Thyroid gland (tissue), 4 donors: ENCODE data around the gene SMG6. TPM values are rescaled to one million over a fixed set of nuclear protein-coding genes. Genes with fewer than 3 reads are reported as not detected.

Source experiments
- DNase-seq, 2 donors: peaks; one replicate each; pipeline ENCODE4 v3.0.0-alpha.2; 2019
- H3K27ac ChIP-seq, 3 donors: fragments of 200-600 bp; sonication (generic); 1 replicate in 2 of 3; 2 replicates in 1 of 3; pipeline ENCODE4 v1.5.1; 2016 to 2019; ENCODE audit warnings: mild to moderate bottlenecking in 1 of 3, moderate library complexity in 1 of 3
- H3K27me3 ChIP-seq: fragments of 200-600 bp; sonication (generic); one replicate; pipeline ENCODE4 v1.5.1; 2019
- H3K36me3 ChIP-seq, 2 donors: fragments of 200-600 bp; sonication (generic); one replicate each; pipeline ENCODE4 v1.5.1; 2016 to 2019
- H3K4me1 ChIP-seq, 2 donors: fragments of 200-600 bp; sonication (generic); one replicate each; pipeline ENCODE4 v1.5.1; 2017 to 2019
- H3K4me3 ChIP-seq, 3 donors: fragments of 200-600 bp; sonication (generic); replicated peaks in 1 of 3; 1 replicate in 2 of 3; 2 replicates in 1 of 3; pipeline ENCODE4 v1.5.1; 2016; ENCODE audit warnings: mild to moderate bottlenecking in 1 of 3
- H3K9me3 ChIP-seq: fragments of 200-600 bp; sonication (generic); one replicate; pipeline ENCODE4 v1.5.1; 2017
- POLR2A ChIP-seq, 2 donors: fragments of 450-650 bp; IDR thresholded peaks; one replicate each; pipeline ENCODE4 v1.6.1; 2017; ENCODE audit warnings: antibody characterized with exemption in 2 of 2, mild to moderate bottlenecking in 2 of 2, moderate library complexity in 1 of 2
- WGBS, 2 donors: methylation state at CpG; one replicate each; pipeline ENCODE4 v1.1.5; 2017; 5-methylcytosine and 5-hydroxymethylcytosine counted together
- intact Hi-C: fragments of 100-400 bp; cut with DNase I; formaldehyde crosslinking; loops from one replicate; pipeline ENCODE4 v1.15.1; 2023
- total RNA-seq, 4 donors: library from RNA; depleted of rRNA; stranded (reverse); fragments of >200 nt; gene quantifications; one replicate each; pipeline ENCODE4 v1.2.3, GENCODE V29; 2016
- TF ChIP-seq, protein P1 (sequence below), 6 experiments: fragments of 200-600 bp in 3 of 6; fragments of 450-650 bp in 3 of 6; sonication (generic) in 3 of 6; IDR thresholded peaks; one replicate each; pipeline ENCODE4 v1.5.1; 2016 to 2019; ENCODE audit warnings: antibody characterized with exemption in 6 of 6, mild to moderate bottlenecking in 2 of 6, inconsistent platforms in 1 of 6, moderate library complexity in 1 of 6

The SMG6 gene
- total RNA-seq, 4 donors from 2014 or later, result 26.0 to 35.9 (median 32.9) TPM

DNA sequence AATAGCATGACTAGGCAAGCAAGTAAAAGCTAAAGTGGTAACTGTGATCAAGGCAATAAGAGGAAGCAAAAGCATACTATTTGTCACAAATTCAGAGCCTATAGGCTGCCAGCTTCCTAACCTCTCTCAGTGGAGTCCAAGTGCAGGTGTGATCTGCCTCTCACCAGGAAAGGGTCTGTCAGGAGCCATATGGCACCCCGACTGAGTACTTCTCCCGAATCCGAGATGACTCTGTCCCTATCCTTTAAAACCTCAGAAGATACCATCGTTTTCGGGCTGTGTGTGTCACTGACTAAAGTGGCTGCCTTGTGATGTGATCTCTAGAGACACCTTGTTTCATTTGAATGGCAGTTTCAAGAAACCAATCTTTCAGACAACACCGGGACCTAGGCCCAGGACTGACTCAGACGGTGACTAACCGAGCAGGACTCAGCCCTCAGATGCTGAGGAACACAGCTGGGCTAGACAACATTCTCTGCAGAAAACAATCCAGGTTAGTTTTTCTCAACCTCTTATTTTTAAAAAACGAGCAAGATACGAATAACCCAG, 63.6 kb downstream of the SMG6 start:
- Histone ChIP-seq H3K36me3 (no peaks in the 10 kb centered on the region), H3K4me1 (peaks cover 23 to 38% of the 10 kb centered on the region in 2 donors), H3K4me3 (no peak overlapping the region), H3K9me3 (no peaks in the 10 kb centered on the region), H3K27ac (peak overlapping the region; percentile 12 to 68 (median 57)), H3K27me3 (no peaks in the 10 kb centered on the region)
- TF ChIP-seq, protein P1, sequence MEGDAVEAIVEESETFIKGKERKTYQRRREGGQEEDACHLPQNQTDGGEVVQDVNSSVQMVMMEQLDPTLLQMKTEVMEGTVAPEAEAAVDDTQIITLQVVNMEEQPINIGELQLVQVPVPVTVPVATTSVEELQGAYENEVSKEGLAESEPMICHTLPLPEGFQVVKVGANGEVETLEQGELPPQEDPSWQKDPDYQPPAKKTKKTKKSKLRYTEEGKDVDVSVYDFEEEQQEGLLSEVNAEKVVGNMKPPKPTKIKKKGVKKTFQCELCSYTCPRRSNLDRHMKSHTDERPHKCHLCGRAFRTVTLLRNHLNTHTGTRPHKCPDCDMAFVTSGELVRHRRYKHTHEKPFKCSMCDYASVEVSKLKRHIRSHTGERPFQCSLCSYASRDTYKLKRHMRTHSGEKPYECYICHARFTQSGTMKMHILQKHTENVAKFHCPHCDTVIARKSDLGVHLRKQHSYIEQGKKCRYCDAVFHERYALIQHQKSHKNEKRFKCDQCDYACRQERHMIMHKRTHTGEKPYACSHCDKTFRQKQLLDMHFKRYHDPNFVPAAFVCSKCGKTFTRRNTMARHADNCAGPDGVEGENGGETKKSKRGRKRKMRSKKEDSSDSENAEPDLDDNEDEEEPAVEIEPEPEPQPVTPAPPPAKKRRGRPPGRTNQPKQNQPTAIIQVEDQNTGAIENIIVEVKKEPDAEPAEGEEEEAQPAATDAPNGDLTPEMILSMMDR (IDR thresholded peaks at IDR 0.05), result no peak
- no peak for TF ChIP-seq POLR2A (IDR thresholded peaks at IDR 0.05)
- WGBS, 2 donors, result 69 to 81% methylated on average over 10 of the region's 10 CpGs
- peak in 1 of 2 donors; percentile 26 for DNase-seq
- intact Hi-C loops, result loop anchor here (5.0 to 10.0 kb wide), 2 partner anchors 78 to 145 kb away; no protein-coding TSS in a partner anchor

DNA sequence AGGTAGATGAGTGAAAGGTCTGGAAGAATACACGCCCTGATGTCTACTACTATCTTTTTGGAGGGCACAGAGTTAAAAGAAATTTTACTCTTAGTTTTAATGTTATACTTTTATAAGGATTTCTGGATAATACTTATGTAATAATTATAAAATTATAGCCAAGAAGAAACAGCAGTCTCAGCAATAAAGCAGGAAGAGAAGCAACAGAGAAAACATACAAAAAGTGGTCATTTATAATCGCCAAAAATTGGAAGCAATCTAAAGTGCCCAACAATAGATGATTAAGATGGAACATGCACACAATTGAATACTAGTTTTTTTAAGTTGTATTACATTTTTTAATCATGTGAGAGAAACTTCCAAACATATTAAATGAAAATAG, 64.4 kb downstream of the SMG6 start:
- 76 to 85% methylated on average over 2 of the region's 2 CpGs for WGBS, 2 donors
- Histone ChIP-seq H3K4me3 (no peak overlapping the region), H3K27ac (peak overlapping the region; percentile 57 to 73 (median 68)), H3K4me1 (peaks cover 23 to 37% of the 10 kb centered on the region in 2 donors), H3K9me3 (no peaks in the 10 kb centered on the region), H3K27me3 (no peaks in the 10 kb centered on the region), H3K36me3 (no peaks in the 10 kb centered on the region)
- TF ChIP-seq POLR2A (IDR thresholded peaks at IDR 0.05), result no peak
- TF ChIP-seq, protein P1 (IDR thresholded peaks at IDR 0.05), result no peak
- no peak for DNase-seq
- intact Hi-C loops, result no loop called here

GRCh38 chr17:2238432-2239169, 65.0 kb downstream of the SMG6 start:
- H3K9me3 ChIP-seq, result no peaks in the 10 kb centered on the region
- no peaks in the 10 kb centered on the region for H3K27me3 ChIP-seq
- H3K4me3 ChIP-seq, result no peak overlapping the region
- H3K27ac ChIP-seq, result peak overlapping the region; percentile 56 to 73 (median 68)
- WGBS, 2 donors, result 31 to 35% methylated on average over 15 of the region's 15 CpGs
- intact Hi-C loops, result no loop called here
- TF ChIP-seq, protein P1 (IDR thresholded peaks at IDR 0.05), result no peak
- no peak for TF ChIP-seq POLR2A (IDR thresholded peaks at IDR 0.05)
- no peaks in the 10 kb centered on the region for H3K36me3 ChIP-seq
- peak; percentile 47 to 50 for DNase-seq
- peaks cover 23 to 40% of the 10 kb centered on the region in 2 donors for H3K4me1 ChIP-seq

DNA sequence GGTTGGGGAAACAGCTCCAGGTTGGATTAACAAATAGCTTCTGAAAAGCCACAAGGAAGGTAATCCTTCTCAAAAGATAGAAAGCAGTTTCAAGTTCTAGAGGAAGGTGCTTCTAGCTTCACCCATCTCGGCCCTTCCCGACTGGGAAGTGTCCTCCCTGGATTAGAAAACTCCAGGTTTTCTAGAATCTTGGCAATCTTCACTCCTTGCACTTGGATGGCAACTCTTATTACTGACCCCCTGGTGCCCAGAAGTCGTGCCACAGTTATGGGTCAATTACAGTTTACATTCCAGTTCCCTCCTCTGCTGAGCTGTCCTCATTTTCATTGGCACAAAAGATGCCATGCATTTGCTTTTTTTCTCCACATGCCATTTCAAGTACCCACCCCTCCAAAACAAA, 65.6 kb downstream of the SMG6 start:
- Histone ChIP-seq H3K9me3 (no peaks in the 10 kb centered on the region), H3K27me3 (no peaks in the 10 kb centered on the region), H3K36me3 (no peaks in the 10 kb centered on the region), H3K4me3 (no peak overlapping the region), H3K27ac (peak overlapping the region; percentile 56 to 73 (median 68)), H3K4me1 (peaks cover 23 to 45% of the 10 kb centered on the region in 2 donors)
- TF ChIP-seq, protein P1 (IDR thresholded peaks at IDR 0.05), result no peak
- no peak for TF ChIP-seq POLR2A (IDR thresholded peaks at IDR 0.05)
- intact Hi-C loops, result no loop called here
- WGBS, 2 donors, result 15 to 27% methylated on average over 3 of the region's 3 CpGs
- DNase-seq, result peak in 1 of 2 donors; percentile 14

DNA sequence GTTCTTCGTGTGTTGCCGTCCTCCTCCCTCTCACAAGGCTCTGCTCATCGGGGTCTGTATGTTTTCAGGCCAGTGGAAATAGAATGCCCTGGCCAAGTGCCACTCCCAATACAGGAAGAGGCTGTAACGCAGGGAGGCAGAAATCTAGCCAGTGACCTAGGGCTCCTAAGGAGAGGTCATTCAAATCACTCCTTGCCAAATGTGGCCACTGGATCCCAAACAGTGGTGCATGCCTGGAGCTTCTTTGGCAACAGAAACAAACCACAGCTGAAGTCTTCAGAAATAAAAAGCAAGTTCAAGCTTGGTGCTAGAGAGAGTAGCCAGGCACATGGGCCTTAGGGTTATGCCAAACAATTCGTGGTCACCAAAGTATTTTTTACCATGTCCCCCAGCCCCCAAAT, 66.1 kb downstream of the SMG6 start:
- H3K36me3 ChIP-seq, result no peaks in the 10 kb centered on the region
- H3K4me1 ChIP-seq, result peaks cover 23 to 46% of the 10 kb centered on the region in 2 donors
- H3K4me3 ChIP-seq, result no peak overlapping the region
- H3K9me3 ChIP-seq, result no peaks in the 10 kb centered on the region
- no peaks in the 10 kb centered on the region for H3K27me3 ChIP-seq
- H3K27ac ChIP-seq, result peak overlapping the region; percentile 56 to 73 (median 68)
- TF ChIP-seq, protein P1 (IDR thresholded peaks at IDR 0.05), result no peak
- no peak for TF ChIP-seq POLR2A (IDR thresholded peaks at IDR 0.05)
- DNase-seq, result peak in 1 of 2 donors; percentile 34
- 40 to 54% methylated on average over 5 of the region's 5 CpGs for WGBS, 2 donors
- intact Hi-C loops, result no loop called here
